Nephron progenitor cell (in vitro differentiated cells): ENCODE results near the gene OSBP2.

ENCODE experiments used
- DNase-seq: peaks from one replicate; pipeline ENCODE4 v3.0.0; 2021
- H3K27ac Mint-ChIP-seq: 2 replicates; pipeline ENCODE4 v1.8.0; 2021; ENCODE audit warnings: mild to moderate bottlenecking, moderate library complexity, mixed read lengths
- H3K27me3 Mint-ChIP-seq: 2 replicates; pipeline ENCODE4 v1.8.0; 2021; ENCODE audit warnings: mild to moderate bottlenecking, low read depth, mixed read lengths; ENCODE audit not compliant: poor library complexity
- H3K36me3 Mint-ChIP-seq: 2 replicates; pipeline ENCODE4 v1.8.0; 2021; ENCODE audit warnings: low read depth, mixed read lengths
- H3K4me1 Mint-ChIP-seq: 2 replicates; pipeline ENCODE4 v1.8.0; 2021; ENCODE audit warnings: mixed read lengths
- H3K4me3 Mint-ChIP-seq: 2 replicates; pipeline ENCODE4 v1.8.0; 2021; ENCODE audit warnings: mild to moderate bottlenecking, moderate library complexity, mixed read lengths
- H3K9me3 Mint-ChIP-seq: 2 replicates; pipeline ENCODE4 v1.8.0; 2021; ENCODE audit warnings: mild to moderate bottlenecking, moderate library complexity, mixed read lengths
- CTCF ChIP-seq: fragments of 200-600 bp; sonication (generic); IDR thresholded peaks from 2 replicates; pipeline ENCODE4 v1.5.0; 2021; ENCODE audit warnings: antibody characterized with exemption

OSBP2 gene

GRCh38 chr22:30926706-30927105 lies 232.0 kb downstream of the OSBP2 start:
- H3K9me3 Mint-ChIP-seq, result no peaks in the 10 kb centered on the region
- H3K27me3 Mint-ChIP-seq, result peaks cover 4% of the 10 kb centered on the region
- H3K36me3 Mint-ChIP-seq, result peaks cover 56% of the 10 kb centered on the region
- peaks cover 1% of the 10 kb centered on the region for H3K4me1 Mint-ChIP-seq
- TF ChIP-seq CTCF, result no peak
- H3K4me3 Mint-ChIP-seq, result no peak overlapping the region
- DNase-seq, result no peak
- H3K27ac Mint-ChIP-seq, result no peak overlapping the region

GRCh38 chr22:30927806-30928205 lies 233.1 kb downstream of the OSBP2 start:
- Mint-ChIP-seq H3K9me3 (no peaks in the 10 kb centered on the region), H3K27ac (no peak overlapping the region), H3K4me3 (no peak overlapping the region), H3K36me3 (peaks cover 62% of the 10 kb centered on the region), H3K27me3 (peaks cover 4% of the 10 kb centered on the region), H3K4me1 (no peaks in the 10 kb centered on the region)
- TF ChIP-seq CTCF, result no peak
- no peak for DNase-seq

- peaks cover 64% of the 10 kb centered on the region for H3K36me3 Mint-ChIP-seq
- no peak overlapping the region for H3K27ac Mint-ChIP-seq
Observed at GRCh38 chr22:30928401-30928800, 233.7 kb downstream of the OSBP2 start.

GRCh38 chr22:30930228-30930627 lies 235.6 kb downstream of the OSBP2 start:
- Mint-ChIP-seq H3K4me3 (no peak overlapping the region), H3K36me3 (peaks cover 69% of the 10 kb centered on the region), H3K27ac (no peak overlapping the region), H3K9me3 (no peaks in the 10 kb centered on the region), H3K27me3 (peaks cover 4% of the 10 kb centered on the region), H3K4me1 (no peaks in the 10 kb centered on the region)
- TF ChIP-seq CTCF, result no peak
- DNase-seq, result no peak

More at GRCh38 chr22:30928401-30928800, 233.7 kb downstream of the OSBP2 start:
- Mint-ChIP-seq H3K27me3 (peaks cover 4% of the 10 kb centered on the region), H3K9me3 (no peaks in the 10 kb centered on the region), H3K4me1 (no peaks in the 10 kb centered on the region), H3K4me3 (no peak overlapping the region)
- DNase-seq, result no peak
- no peak for TF ChIP-seq CTCF

- Mint-ChIP-seq H3K4me1 (no peaks in the 10 kb centered on the region), H3K27ac (no peak overlapping the region), H3K4me3 (no peak overlapping the region), H3K27me3 (peaks cover 4% of the 10 kb centered on the region), H3K36me3 (peaks cover 77% of the 10 kb centered on the region), H3K9me3 (no peaks in the 10 kb centered on the region)
- TF ChIP-seq CTCF, result no peak
- no peak for DNase-seq
Observed at GRCh38 chr22:30931541-30932300, 237.0 kb downstream of the OSBP2 start.

GRCh38 chr22:30932661-30933060 lies 238.0 kb downstream of the OSBP2 start:
- H3K36me3 Mint-ChIP-seq, result peaks cover 76% of the 10 kb centered on the region
- no peak for DNase-seq
- no peak for TF ChIP-seq CTCF
- H3K4me3 Mint-ChIP-seq, result no peak overlapping the region
- peaks cover 6% of the 10 kb centered on the region for H3K4me1 Mint-ChIP-seq
- H3K27me3 Mint-ChIP-seq, result peaks cover 4% of the 10 kb centered on the region
- peak overlapping the region; percentile 42 for H3K27ac Mint-ChIP-seq
- no peaks in the 10 kb centered on the region for H3K9me3 Mint-ChIP-seq
